SK-N-MC (cell line): ENCODE data around the gene PFN2.

Source experiments
- EZH2 ChIP-seq: fragments of 200-600 bp; sonication (generic); IDR thresholded peaks from one replicate; pipeline ENCODE4 v1.6.1; 2017; ENCODE audit warnings: antibody characterized with exemption
- FOXP2 ChIP-seq: optimal IDR thresholded peaks from 2 replicates; pipeline ENCODE3; 2011; ENCODE audit warnings: mild to moderate bottlenecking, moderate library complexity; ENCODE audit not compliant: insufficient read depth; ENCODE audit errors: extremely low read length, control extremely low read depth
- POLR2AphosphoS5 ChIP-seq: IDR thresholded peaks from 2 replicates; pipeline ENCODE4 v1.6.1; 2012; ENCODE audit warnings: mild to moderate bottlenecking, low read depth, low read length, borderline replicate concordance

DNA sequence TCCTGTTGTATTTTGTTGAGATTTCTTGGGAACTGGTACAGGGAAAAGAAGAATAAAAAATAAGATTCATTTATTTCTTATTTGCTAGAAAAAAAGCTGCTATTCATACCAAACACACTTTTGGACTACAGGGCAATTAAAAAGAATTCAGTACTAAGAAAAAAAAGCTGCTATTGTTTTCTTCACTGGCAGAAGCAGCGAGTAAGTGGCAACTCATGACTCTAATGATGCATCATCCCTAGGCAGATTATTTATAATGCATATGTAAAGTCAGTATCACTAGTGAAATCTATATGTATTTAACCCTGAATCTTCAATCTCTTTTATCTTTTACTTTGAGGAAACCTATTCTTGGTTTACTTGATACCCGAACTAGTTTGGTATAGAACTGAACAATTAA is 15.2 kb downstream of the PFN2 start:
- TF ChIP-seq EZH2 (no peak), POLR2AphosphoS5 (no peak), FOXP2 (no peak)
